Measurements from ENCODE around the gene TOMM20L. TPM values are rescaled to one million over a fixed set of nuclear protein-coding genes. Genes with fewer than 3 reads are reported as not detected.

TOMM20L gene
- total and polyA plus RNA-seq, 2 of the 13 experiments (the other 11 are each of a cell fraction or from before 2014, with no cell fraction given) = 0.46 TPM; not detected in 1

DNA sequence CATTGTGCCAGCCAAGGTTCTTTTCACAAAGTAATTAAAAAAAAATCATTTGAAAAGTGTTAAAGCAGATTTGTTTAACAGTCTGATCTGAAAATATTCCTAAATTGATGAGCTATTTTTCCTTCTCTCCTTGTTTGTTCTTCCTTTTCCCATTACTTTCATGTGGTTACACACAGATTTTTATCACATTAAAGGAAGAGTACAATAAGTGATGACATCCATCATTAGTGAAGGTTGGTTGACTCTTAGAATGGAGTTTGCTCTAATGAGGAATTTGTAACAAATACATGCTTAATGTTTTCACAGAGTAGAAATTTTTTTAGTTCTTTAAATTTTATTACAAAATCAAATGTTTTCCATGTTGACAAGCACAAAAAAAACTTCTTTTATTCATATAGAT is 18.9 kb upstream of the TOMM20L start:
- Histone ChIP-seq H3K9ac (ENCODE audit: insufficient read depth, low read depth, low read length) (no peak overlapping the region), H3K4me3 (replicated peaks in 1 of 3; ENCODE audit: insufficient read depth in 1 of 3, low read depth in 2 of 3, low read length in 3 of 3) (no peak overlapping the region), H3K4me1 (ENCODE audit: insufficient read depth, low read length) (peaks cover 7% of the 10 kb centered on the region), H3K79me2 (ENCODE audit: insufficient read depth, low read length) (no peaks in the 10 kb centered on the region), H2AFZ (ENCODE audit: low read length) (no peak overlapping the region), H3K36me3 (replicated peaks in 1 of 2; ENCODE audit: control insufficient read depth in 1 of 2, insufficient read depth in 2 of 2, low read length in 2 of 2) (peaks cover 3 to 7% of the 10 kb centered on the region in 2 experiments; a peak in 4 of 5 replicates), H3K27me3 (ENCODE audit: control insufficient read depth in 1 of 2, insufficient read depth in 2 of 2, low read length in 2 of 2) (no peaks in the 10 kb centered on the region), H3K9me3 (ENCODE audit: low read length) (no peaks in the 10 kb centered on the region), H3K27ac (ENCODE audit: extremely low read length, insufficient read depth, low read length) (no peak overlapping the region), H3K4me2 (ENCODE audit: low read depth, low read length) (no peak overlapping the region), H4K20me1 (ENCODE audit: insufficient read depth, low read length) (no peaks in the 10 kb centered on the region)
- FAIRE-seq = no peak
- TF ChIP-seq RFXAP (CRISPR knock-in tag; IDR thresholded peaks at IDR 0.05; ENCODE audit: borderline replicate concordance) (no peak), ZNF180 (CRISPR knock-in tag; IDR thresholded peaks at IDR 0.05; ENCODE audit: borderline replicate concordance, low read depth) (no peak), MTF2 (CRISPR knock-in tag; IDR thresholded peaks at IDR 0.05; ENCODE audit: borderline replicate concordance) (no peak), NAIF1 (CRISPR knock-in tag; IDR thresholded peaks at IDR 0.05; ENCODE audit: borderline replicate concordance) (no peak), NCOA1 (CRISPR knock-in tag; IDR thresholded peaks at IDR 0.05) (no peak), ZNF792 (CRISPR knock-in tag; IDR thresholded peaks at IDR 0.05) (no peak), ZNF557 (CRISPR knock-in tag; IDR thresholded peaks at IDR 0.05) (no peak), ZFP62 (CRISPR knock-in tag; IDR thresholded peaks at IDR 0.05) (no peak), ZNF136 (CRISPR knock-in tag; IDR thresholded peaks at IDR 0.05; ENCODE audit: low read depth) (no peak), TEAD2 (CRISPR knock-in tag; IDR thresholded peaks at IDR 0.05) (no peak), HES4 (CRISPR knock-in tag; IDR thresholded peaks at IDR 0.05; ENCODE audit: borderline replicate concordance) (no peak), MATR3 (CRISPR knock-in tag; IDR thresholded peaks at IDR 0.05) (no peak), ATM (IDR thresholded peaks at IDR 0.05; ENCODE audit: borderline replicate concordance) (no peak)
- TF ChIP-seq, protein P1, sequence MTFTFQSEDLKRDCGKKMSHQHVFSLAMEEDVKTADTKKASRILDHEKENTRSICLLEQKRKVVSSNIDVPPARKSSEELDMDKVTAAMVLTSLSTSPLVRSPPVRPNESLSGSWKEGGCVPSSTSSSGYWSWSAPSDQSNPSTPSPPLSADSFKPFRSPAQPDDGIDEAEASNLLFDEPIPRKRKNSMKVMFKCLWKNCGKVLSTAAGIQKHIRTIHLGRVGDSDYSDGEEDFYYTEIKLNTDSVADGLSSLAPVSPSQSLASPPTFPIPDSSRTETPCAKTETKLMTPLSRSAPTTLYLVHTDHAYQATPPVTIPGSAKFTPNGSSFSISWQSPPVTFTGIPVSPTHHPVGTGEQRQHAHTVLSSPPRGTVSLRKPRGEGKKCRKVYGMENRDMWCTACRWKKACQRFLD (CRISPR knock-in tag; IDR thresholded peaks at IDR 0.05; ENCODE audit: borderline replicate concordance) = no peak
- no peak for DNase-seq (ENCODE audit: low spot score)
- intact Hi-C loops (cut with micrococcal nuclease; ENCODE audit: unreplicated experiment) = no loop called here
- ATAC-seq = no peak
- CTCF ChIA-PET (ENCODE audit: low intra/inter-chr PET ratio, low total read pairs) = no interaction called here
- POLR2A ChIA-PET = no interaction called here
- in situ Hi-C loops (cut with HindIII; ENCODE audit: extremely low pct_ligation_motif_present, low pct_unique_long_range_greater_than_20kb) = no loop called here
- BruUV-seq (replicated peaks) = no TSS peak

Measured in HepG2 (cell line).